Coronary artery (tissue), 2 donors: ENCODE measurements around the gene NOD2.

Experiments used
- DNase-seq: peaks from one replicate; pipeline ENCODE4 v3.0.0-alpha.2; 2017; ENCODE audit warnings: low spot score
- H3K27ac ChIP-seq, 2 donors: fragments of 200-600 bp; sonication (generic); one replicate each; pipeline ENCODE4 v1.5.1; 2016 to 2019
- H3K4me3 ChIP-seq: fragments of 200-600 bp; sonication (generic); 2 replicates; pipeline ENCODE4 v1.5.1; 2016; ENCODE audit warnings: mild to moderate bottlenecking, moderate library complexity
- TF ChIP-seq, protein P1 (sequence below): fragments of 200-600 bp; sonication (generic); IDR thresholded peaks from one replicate; pipeline ENCODE4 v1.5.1; 2019; ENCODE audit warnings: antibody characterized with exemption

NOD2 gene

DNA sequence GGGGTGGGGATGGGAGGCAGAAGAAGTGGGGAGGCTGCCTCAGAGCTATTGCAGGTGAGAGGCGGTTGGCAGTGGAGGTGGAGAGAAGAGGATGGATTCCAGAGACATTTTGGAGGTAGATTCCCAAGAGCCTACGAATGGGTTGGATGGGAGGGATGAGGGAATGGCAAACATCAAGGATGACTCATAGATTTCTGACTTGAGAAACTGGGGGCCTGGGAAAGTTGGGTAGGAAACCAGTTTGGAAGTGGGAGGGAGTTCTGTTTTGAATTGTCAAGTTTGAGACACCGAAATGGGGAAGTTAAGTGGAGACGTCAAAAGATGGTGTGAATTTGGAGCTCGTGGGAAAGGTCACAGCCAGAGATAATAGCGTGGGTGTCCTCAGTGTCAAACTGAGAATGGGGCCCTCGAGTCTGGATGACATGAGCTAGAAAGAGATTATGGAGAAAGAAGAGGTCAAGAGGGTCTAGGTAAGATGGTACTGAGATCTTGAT is 42.3 kb downstream of the NOD2 start:
- no peak for DNase-seq
- TF ChIP-seq, protein P1, sequence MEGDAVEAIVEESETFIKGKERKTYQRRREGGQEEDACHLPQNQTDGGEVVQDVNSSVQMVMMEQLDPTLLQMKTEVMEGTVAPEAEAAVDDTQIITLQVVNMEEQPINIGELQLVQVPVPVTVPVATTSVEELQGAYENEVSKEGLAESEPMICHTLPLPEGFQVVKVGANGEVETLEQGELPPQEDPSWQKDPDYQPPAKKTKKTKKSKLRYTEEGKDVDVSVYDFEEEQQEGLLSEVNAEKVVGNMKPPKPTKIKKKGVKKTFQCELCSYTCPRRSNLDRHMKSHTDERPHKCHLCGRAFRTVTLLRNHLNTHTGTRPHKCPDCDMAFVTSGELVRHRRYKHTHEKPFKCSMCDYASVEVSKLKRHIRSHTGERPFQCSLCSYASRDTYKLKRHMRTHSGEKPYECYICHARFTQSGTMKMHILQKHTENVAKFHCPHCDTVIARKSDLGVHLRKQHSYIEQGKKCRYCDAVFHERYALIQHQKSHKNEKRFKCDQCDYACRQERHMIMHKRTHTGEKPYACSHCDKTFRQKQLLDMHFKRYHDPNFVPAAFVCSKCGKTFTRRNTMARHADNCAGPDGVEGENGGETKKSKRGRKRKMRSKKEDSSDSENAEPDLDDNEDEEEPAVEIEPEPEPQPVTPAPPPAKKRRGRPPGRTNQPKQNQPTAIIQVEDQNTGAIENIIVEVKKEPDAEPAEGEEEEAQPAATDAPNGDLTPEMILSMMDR = no peak
- Histone ChIP-seq H3K27ac (no peak overlapping the region), H3K4me3 (no peak overlapping the region)

DNA sequence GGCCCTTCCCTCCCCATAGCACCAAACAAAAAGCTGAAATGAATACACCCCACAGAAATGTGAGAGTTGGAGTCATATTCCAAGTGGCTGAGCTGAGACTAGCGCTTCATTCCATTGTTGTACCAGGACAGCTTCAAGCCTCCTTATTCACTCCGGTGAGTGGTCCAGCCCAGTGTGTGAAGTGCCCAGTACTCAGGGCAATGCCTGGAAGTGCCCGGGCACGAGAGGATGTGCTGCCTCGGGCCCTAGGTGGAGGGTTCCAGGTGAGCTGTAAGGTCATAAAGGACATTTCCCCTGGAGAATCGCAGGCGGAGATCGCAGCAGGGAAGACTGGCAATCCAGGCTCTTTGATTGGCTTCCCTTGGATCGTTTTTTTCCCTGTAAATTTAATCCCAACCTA is 43.0 kb downstream of the NOD2 start:
- TF ChIP-seq, protein P1 = no peak
- DNase-seq = no peak
- Histone ChIP-seq H3K4me3 (no peak overlapping the region), H3K27ac (no peak overlapping the region)

- no peak for DNase-seq
- TF ChIP-seq, protein P1 = no peak
- Histone ChIP-seq H3K4me3 (no peak overlapping the region), H3K27ac (no peak overlapping the region)
Measured at GRCh38 chr16:50737420-50737959, 44.1 kb downstream of the NOD2 start.

DNA sequence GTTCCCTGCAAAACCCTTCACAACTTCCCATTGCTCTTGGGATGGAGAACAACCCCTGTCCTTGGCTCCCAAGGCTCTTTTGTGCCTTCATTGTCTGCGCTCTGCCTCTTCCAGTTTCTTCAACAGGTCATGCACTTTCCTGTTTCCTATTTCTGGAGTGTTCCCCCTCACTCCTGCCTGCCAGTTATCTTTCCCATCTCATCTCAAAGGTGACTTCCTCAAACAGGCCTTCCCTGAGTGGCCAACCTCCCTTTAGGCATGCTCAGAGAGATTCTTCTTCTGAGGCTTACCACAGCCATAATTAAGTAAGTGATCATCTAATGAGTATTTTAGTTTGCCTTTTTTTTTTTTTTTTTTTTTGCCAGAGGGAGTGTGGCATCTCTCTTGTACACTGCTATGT is 45.6 kb downstream of the NOD2 start:
- no peak overlapping the region for H3K27ac ChIP-seq
- TF ChIP-seq, protein P1 = no peak
- H3K4me3 ChIP-seq = no peak overlapping the region
- DNase-seq = no peak

DNA sequence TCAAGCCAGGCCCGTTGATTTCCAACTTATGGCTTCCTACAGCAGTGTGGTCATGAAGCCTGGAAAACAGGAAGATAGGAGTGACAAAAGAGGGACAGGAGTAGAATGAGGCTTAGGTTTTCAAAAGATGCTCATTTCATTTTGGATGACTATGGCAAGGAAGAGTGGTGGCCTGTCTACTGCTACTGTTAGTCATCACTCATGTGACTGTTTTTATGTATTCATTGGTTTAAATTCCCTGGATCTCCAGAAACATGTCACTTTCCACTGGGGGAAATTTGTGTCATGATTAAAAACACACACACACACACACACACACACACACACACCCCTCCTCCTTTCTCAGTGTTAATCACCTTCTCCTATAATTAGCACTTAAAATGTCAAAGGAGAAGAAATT is 47.3 kb downstream of the NOD2 start:
- H3K4me3 ChIP-seq = no peak overlapping the region
- TF ChIP-seq, protein P1 = no peak
- no peak overlapping the region for H3K27ac ChIP-seq

GRCh38 chr16:50741225-50741780 is 47.9 kb downstream of the NOD2 start:
- TF ChIP-seq, protein P1 = no peak
- no peak for DNase-seq
- Histone ChIP-seq H3K4me3 (peak overlapping the region; percentile 99), H3K27ac (peak overlapping the region; percentile 77 to 95)

More for the DNA sequence above, 47.3 kb downstream of the NOD2 start:
- DNase-seq = no peak
